PC-3 (cell line): ENCODE results near the gene GIGYF2.

ENCODE experiments used
- CTCF ChIP-seq: fragments of 300-600 bp; sonication (generic); conservative IDR thresholded peaks from 2 replicates; pipeline ENCODE4 v1.5.1; 2017; ENCODE audit warnings: antibody characterized with exemption, low read depth, mild to moderate bottlenecking, low read length
- EZH2 ChIP-seq: fragments of 300-600 bp; sonication (generic); IDR thresholded peaks from one replicate; pipeline ENCODE4 v1.6.1; 2017; ENCODE audit warnings: antibody characterized with exemption, mild to moderate bottlenecking, low read length; ENCODE audit not compliant: unreplicated experiment

DNA sequence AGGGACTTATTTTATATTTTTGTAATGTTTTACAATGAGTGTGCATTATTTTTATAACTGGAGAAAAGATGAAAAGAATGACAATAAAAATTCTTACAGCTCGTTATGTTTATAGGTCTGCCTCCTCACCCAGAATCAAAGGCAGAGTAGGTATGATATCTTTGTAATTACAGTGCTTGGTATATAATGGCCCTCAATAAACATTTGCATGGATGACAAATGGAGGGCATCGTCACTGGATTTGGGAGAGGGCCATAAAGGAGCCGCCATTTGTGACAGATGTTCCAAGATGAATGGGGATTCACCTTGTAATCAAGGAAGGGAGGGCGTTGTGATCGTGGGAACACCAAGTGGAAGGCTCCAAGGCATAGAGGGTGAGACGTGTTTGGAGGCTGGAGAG lies 22.6 kb upstream of the GIGYF2 start:
- no peak for TF ChIP-seq CTCF
- no peak for TF ChIP-seq EZH2
